Measurements from ENCODE around the gene HIVEP3. TPM values are rescaled to one million over a fixed set of nuclear protein-coding genes. Genes with fewer than 3 reads are reported as not detected.

Gene HIVEP3
- total RNA-seq, 1 experiment from 2014 or later: 1.4 TPM

DNA sequence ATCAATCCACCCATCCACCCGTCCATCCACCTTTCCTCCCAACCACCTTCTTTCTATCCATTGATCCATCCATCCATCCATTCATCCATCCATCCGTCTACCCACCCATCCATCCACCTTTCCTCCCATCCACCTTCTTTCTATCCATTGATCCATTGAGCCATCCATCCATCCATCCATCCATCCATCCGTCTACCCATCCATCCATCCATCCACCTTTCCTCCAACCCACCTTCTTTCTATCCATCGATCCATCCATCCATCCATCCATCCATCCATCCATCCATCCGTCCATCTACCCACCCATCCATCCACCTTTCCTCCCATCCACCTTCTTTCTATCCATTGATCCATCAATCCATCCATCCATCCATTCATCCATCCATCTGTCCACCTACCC lies 429.2 kb downstream of the HIVEP3 start:
- peaks cover 30 to 37% of the 10 kb centered on the region in 2 experiments for H3K4me1 Mint-ChIP-seq
- TF ChIP-seq, protein P1, sequence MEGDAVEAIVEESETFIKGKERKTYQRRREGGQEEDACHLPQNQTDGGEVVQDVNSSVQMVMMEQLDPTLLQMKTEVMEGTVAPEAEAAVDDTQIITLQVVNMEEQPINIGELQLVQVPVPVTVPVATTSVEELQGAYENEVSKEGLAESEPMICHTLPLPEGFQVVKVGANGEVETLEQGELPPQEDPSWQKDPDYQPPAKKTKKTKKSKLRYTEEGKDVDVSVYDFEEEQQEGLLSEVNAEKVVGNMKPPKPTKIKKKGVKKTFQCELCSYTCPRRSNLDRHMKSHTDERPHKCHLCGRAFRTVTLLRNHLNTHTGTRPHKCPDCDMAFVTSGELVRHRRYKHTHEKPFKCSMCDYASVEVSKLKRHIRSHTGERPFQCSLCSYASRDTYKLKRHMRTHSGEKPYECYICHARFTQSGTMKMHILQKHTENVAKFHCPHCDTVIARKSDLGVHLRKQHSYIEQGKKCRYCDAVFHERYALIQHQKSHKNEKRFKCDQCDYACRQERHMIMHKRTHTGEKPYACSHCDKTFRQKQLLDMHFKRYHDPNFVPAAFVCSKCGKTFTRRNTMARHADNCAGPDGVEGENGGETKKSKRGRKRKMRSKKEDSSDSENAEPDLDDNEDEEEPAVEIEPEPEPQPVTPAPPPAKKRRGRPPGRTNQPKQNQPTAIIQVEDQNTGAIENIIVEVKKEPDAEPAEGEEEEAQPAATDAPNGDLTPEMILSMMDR (conservative IDR thresholded peaks at IDR 0.05): no peak
- Histone ChIP-seq H3T11ph (ENCODE audit: low read length) (no peak overlapping the region), H3K18ac (ENCODE audit: insufficient read length, low read depth, low read length) (no peak overlapping the region), H2AFZ (ENCODE audit: low read length) (no peak overlapping the region), H4K91ac (ENCODE audit: insufficient read length, low read depth, low read length) (no peak overlapping the region), H3K27ac (ENCODE audit: insufficient read length, low read depth, low read length) (no peak overlapping the region), H3K23ac (ENCODE audit: insufficient read length, low read depth, low read length) (no peak overlapping the region), H2BK120ac (ENCODE audit: low read depth, low read length, poor library complexity, severe bottlenecking) (no peak overlapping the region), H3K27me3 (ENCODE audit: insufficient read depth, low read length) (no peaks in the 10 kb centered on the region), H3K4me1 (ENCODE audit: insufficient read depth, low read length) (no peaks in the 10 kb centered on the region; the same call in 1 of the 2 replicates), H2BK12ac (ENCODE audit: insufficient read length, low read depth, low read length) (no peak overlapping the region), H3K4ac (ENCODE audit: low read depth, low read length) (no peak overlapping the region), H4K5ac (ENCODE audit: insufficient read length, low read depth, low read length) (no peak overlapping the region), H3K9me3 (ENCODE audit: control insufficient read depth, low read depth, low read length) (no peaks in the 10 kb centered on the region), H4K8ac (replicated peaks; ENCODE audit: insufficient read length, low read depth, low read length) (no peak overlapping the region), H3K14ac (ENCODE audit: insufficient read depth, low read length) (no peak overlapping the region), H3K9ac (ENCODE audit: extremely low read depth, insufficient read length, low read length) (no peak overlapping the region), H2AK5ac (ENCODE audit: insufficient read length, low read length) (no peak overlapping the region), H4K20me1 (ENCODE audit: control insufficient read depth, insufficient read depth, insufficient read length) (no peaks in the 10 kb centered on the region), H2BK15ac (ENCODE audit: low read depth, low read length) (no peak overlapping the region), H2BK5ac (ENCODE audit: insufficient read length, low read length) (no peak overlapping the region), H3K4me2 (ENCODE audit: insufficient read depth, insufficient read length, low read length) (no peak overlapping the region), H3K79me2 (ENCODE audit: insufficient read depth, low read length) (no peaks in the 10 kb centered on the region), H3K79me1 (ENCODE audit: insufficient read depth, low read depth, low read length, poor library complexity, severe bottlenecking) (no peaks in the 10 kb centered on the region), H3K56ac (ENCODE audit: insufficient read length, low read depth, low read length) (no peak overlapping the region), H3K23me2 (ENCODE audit: insufficient read length, low read depth, low read length, poor library complexity, severe bottlenecking) (no peaks in the 10 kb centered on the region), H2BK20ac (ENCODE audit: low read depth, low read length, poor library complexity, severe bottlenecking) (no peak overlapping the region)
- H3K4me3 Mint-ChIP-seq: no peak overlapping the region; a peak in 1 of 5 replicates
- H3K36me3 Mint-ChIP-seq (ENCODE audit: insufficient read depth in 1 of 3, low read depth in 3 of 3): peaks cover 0 to 2% (median 2%) of the 10 kb centered on the region in 3 experiments; a peak in 1 of 7 replicates
- H3K27ac Mint-ChIP-seq: no peak overlapping the region; a peak in 1 of 7 replicates
- 100% methylated on average over 4 of the region's 5 CpGs for WGBS (ENCODE audit: extremely low coverage, insufficient read length, low lambda C conversion rate)
- DNase-seq: no peak
- H3K27me3 Mint-ChIP-seq (ENCODE audit: low read depth): peaks cover 14% of the 10 kb centered on the region
- H3K9me3 Mint-ChIP-seq: peaks cover 0 to 3% of the 10 kb centered on the region in 2 experiments; a peak in 2 of 5 replicates

Measured in H9 (cell line).